Measurements from ENCODE around the gene PROSER3.

DNA sequence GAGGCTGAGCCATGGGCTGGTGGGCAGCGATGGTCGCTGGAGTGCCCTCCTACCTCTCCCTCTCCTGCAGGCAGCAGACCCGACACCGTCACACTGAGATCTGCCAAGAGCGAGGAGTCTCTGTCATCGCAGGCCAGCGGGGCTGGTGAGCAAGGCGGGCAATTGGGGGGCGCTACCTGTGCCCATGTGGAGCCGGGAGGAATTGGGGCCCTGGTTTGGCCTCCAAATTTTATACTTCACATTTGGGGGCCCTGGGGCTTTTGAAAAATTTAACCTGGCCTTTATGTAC is 27.3 kb downstream of the PROSER3 start:
- TF ChIP-seq CTCF (IDR thresholded peaks at IDR 0.05) (no peak), POLR2A (IDR thresholded peaks at IDR 0.05) (no peak)
